HEK293 (cell line): Measurements from ENCODE around the gene TMEM145.

Experiments
- CTCF ChIA-PET: fragments of 350-600 bp; formaldehyde crosslinking; extraction: SDS; loops from one replicate; lab custom pipeline; 2021; ENCODE audit warnings: antibody characterized with exemption; lab: Yijun Ruan, JAX
- POLR2A ChIA-PET: fragments of 300-600 bp; formaldehyde crosslinking; extraction: SDS; loops from one replicate; lab custom pipeline; 2020; ENCODE audit warnings: antibody characterized with exemption, inconsistent platforms; lab: Yijun Ruan, JAX
- H3K27ac ChIP-seq: fragments of 200-500 bp; sonication (Bioruptor generic); 2 replicates; pipeline ENCODE4 v1.5.1; 2014; ENCODE audit warnings: low read depth, low read length, control low read depth, inconsistent platforms; ENCODE audit errors: extremely low read depth
- H3K36me3 ChIP-seq, 2 experiments: fragments of 200-500 bp in 1 of 2; sonication (Bioruptor generic) in 1 of 2; 1 replicate in 1 of 2; 2 replicates in 1 of 2; pipeline ENCODE4 v1.5.1; 2014 to 2017; ENCODE audit warnings: inconsistent platforms in 2 of 2, low read length in 2 of 2; ENCODE audit not compliant: control insufficient read depth in 2 of 2, insufficient read depth in 1 of 2
- H3K4me1 ChIP-seq: fragments of 200-500 bp; sonication (Bioruptor generic); 2 replicates; pipeline ENCODE4 v1.5.1; 2014; ENCODE audit warnings: mild to moderate bottlenecking, low read length, inconsistent platforms; ENCODE audit not compliant: control insufficient read depth, insufficient read depth
- H3K4me3 ChIP-seq: 2 replicates; pipeline ENCODE4 v1.5.1; 2011; ENCODE audit warnings: low read depth, mild to moderate bottlenecking, control low read depth, low read length, moderate library complexity
- H3K9me3 ChIP-seq: fragments of 200-500 bp; sonication (Bioruptor generic); 2 replicates; pipeline ENCODE4 v1.5.1; 2014; ENCODE audit warnings: low read depth, low read length, inconsistent platforms; ENCODE audit not compliant: control insufficient read depth, insufficient read depth
- GLIS2 ChIP-seq: fragments of 450-650 bp; formaldehyde crosslinking; IDR thresholded peaks from 2 replicates; pipeline ENCODE4 v1.5.1; 2016; ENCODE audit warnings: missing biosample characterization, missing genetic modification characterization
- HOXD13 ChIP-seq: sonication (generic); formaldehyde crosslinking; IDR thresholded peaks from 2 replicates; pipeline ENCODE4 v1.8.0; 2022; ENCODE audit warnings: missing genetic modification reagents, borderline replicate concordance
- OVOL3 ChIP-seq: fragments of 450-650 bp; formaldehyde crosslinking; IDR thresholded peaks from 2 replicates; pipeline ENCODE4 v1.5.1; 2016; ENCODE audit warnings: missing biosample characterization, missing genetic modification characterization
- SCRT2 ChIP-seq: fragments of 450-650 bp; formaldehyde crosslinking; IDR thresholded peaks from 2 replicates; pipeline ENCODE4 v1.5.1; 2016; ENCODE audit warnings: missing biosample characterization, missing genetic modification characterization
- ZBTB17 ChIP-seq: fragments of 450-650 bp; formaldehyde crosslinking; IDR thresholded peaks from 2 replicates; pipeline ENCODE4 v1.5.1; 2016; ENCODE audit warnings: missing biosample characterization, missing genetic modification characterization
- ZNF292 ChIP-seq: fragments of 450-650 bp; formaldehyde crosslinking; IDR thresholded peaks from 2 replicates; pipeline ENCODE4 v1.5.1; 2016; ENCODE audit warnings: low read depth, missing biosample characterization, missing genetic modification characterization, borderline replicate concordance
- ZNF350 ChIP-seq: fragments of 450-650 bp; formaldehyde crosslinking; IDR thresholded peaks from 2 replicates; pipeline ENCODE4 v1.5.0; 2017; ENCODE audit warnings: missing biosample characterization, mild to moderate bottlenecking, missing genetic modification characterization
- ZNF366 ChIP-seq: fragments of 450-650 bp; formaldehyde crosslinking; conservative IDR thresholded peaks from 2 replicates; pipeline ENCODE4 v1.5.1; 2016; ENCODE audit warnings: missing biosample characterization, missing genetic modification characterization
- ZNF544 ChIP-seq: fragments of 450-650 bp; formaldehyde crosslinking; IDR thresholded peaks from 2 replicates; pipeline ENCODE4 v1.5.0; 2017; ENCODE audit warnings: missing biosample characterization, missing genetic modification characterization
- ZNF585B ChIP-seq: fragments of 450-650 bp; formaldehyde crosslinking; IDR thresholded peaks from 2 replicates; pipeline ENCODE4 v1.5.1; 2016; ENCODE audit warnings: missing biosample characterization, missing genetic modification characterization
- ZNF776 ChIP-seq: fragments of 450-650 bp; formaldehyde crosslinking; IDR thresholded peaks from 2 replicates; pipeline ENCODE4 v1.5.0; 2017; ENCODE audit warnings: missing biosample characterization, missing genetic modification characterization, borderline replicate concordance
- TF ChIP-seq, protein P1 (sequence below): fragments of 450-650 bp; formaldehyde crosslinking; IDR thresholded peaks from 2 replicates; pipeline ENCODE4 v1.5.1; 2016; ENCODE audit warnings: missing biosample characterization, missing genetic modification characterization
- TF ChIP-seq, protein P2 (sequence below): fragments of 450-650 bp; formaldehyde crosslinking; conservative IDR thresholded peaks from 2 replicates; pipeline ENCODE4 v1.5.1; 2016; ENCODE audit warnings: low read depth, missing biosample characterization, missing genetic modification characterization
- TF ChIP-seq, protein P3 (sequence below): fragments of 450-650 bp; formaldehyde crosslinking; IDR thresholded peaks from 2 replicates; pipeline ENCODE4 v1.5.1; 2016; ENCODE audit warnings: missing biosample characterization, missing genetic modification characterization
- TF ChIP-seq, protein P4 (sequence below): fragments of 450-650 bp; formaldehyde crosslinking; IDR thresholded peaks from 2 replicates; pipeline ENCODE4 v1.5.1; 2016; ENCODE audit warnings: missing biosample characterization, missing genetic modification characterization
- TF ChIP-seq, protein P5 (sequence below): fragments of 450-650 bp; formaldehyde crosslinking; IDR thresholded peaks from 2 replicates; pipeline ENCODE4 v1.5.1; 2017; ENCODE audit warnings: missing biosample characterization, missing genetic modification characterization
- TF ChIP-seq, protein P6 (sequence below): fragments of 450-650 bp; formaldehyde crosslinking; IDR thresholded peaks from 2 replicates; pipeline ENCODE4 v1.5.1; 2017; ENCODE audit warnings: missing biosample characterization, missing genetic modification characterization

Gene TMEM145

DNA sequence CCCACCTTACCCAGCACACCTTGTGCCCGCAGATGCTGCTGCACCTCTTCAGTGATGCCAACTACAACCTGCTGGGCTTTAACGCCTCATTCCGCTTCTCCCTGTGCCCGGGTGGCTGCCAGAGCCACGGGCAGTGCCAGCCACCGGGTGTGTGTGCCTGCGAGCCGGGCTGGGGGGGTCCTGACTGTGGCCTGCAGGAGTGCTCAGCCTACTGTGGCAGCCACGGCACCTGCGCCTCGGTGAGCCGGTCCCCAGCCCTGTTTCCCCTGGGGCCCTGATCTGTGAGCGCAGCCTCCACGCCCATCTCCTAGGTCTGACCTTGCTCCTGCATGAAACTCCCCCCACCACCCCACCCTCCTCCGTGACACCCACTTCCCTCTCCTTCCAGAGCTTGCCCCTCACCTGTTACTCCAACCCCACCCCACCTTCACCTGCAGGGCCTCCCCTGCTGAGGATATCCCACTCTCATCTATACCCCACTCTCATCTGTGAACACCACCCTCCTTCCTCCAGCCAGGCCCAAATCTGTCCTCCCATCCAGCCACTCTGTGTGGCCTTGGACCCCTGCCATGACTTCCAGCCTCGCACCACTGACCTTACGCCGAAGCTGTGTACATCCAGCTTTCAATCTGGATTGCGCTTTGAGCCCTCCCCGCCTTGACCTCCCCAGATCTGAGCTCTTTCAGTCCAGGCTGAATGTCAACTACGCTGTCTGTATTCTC is 21.0 kb downstream of the TMEM145 start:
- Histone ChIP-seq H3K9me3 (no peaks in the 10 kb centered on the region), H3K4me1 (peaks cover 15% of the 10 kb centered on the region), H3K4me3 (no peak overlapping the region), H3K36me3 (peaks cover 38 to 45% of the 10 kb centered on the region in 2 experiments), H3K27ac (peak overlapping the region; percentile 37; the same call in 1 of the 2 replicates)
- ChIA-PET POLR2A (interaction anchor here (1.1 kb wide), 1 partner anchor 63 kb away, joined by 5 read pairs; no protein-coding TSS in a partner anchor), CTCF (interaction anchor here (0.5 kb wide), 1 partner anchor 90 kb away, joined by 3 read pairs; no protein-coding TSS in a partner anchor)
- TF ChIP-seq, protein P1, sequence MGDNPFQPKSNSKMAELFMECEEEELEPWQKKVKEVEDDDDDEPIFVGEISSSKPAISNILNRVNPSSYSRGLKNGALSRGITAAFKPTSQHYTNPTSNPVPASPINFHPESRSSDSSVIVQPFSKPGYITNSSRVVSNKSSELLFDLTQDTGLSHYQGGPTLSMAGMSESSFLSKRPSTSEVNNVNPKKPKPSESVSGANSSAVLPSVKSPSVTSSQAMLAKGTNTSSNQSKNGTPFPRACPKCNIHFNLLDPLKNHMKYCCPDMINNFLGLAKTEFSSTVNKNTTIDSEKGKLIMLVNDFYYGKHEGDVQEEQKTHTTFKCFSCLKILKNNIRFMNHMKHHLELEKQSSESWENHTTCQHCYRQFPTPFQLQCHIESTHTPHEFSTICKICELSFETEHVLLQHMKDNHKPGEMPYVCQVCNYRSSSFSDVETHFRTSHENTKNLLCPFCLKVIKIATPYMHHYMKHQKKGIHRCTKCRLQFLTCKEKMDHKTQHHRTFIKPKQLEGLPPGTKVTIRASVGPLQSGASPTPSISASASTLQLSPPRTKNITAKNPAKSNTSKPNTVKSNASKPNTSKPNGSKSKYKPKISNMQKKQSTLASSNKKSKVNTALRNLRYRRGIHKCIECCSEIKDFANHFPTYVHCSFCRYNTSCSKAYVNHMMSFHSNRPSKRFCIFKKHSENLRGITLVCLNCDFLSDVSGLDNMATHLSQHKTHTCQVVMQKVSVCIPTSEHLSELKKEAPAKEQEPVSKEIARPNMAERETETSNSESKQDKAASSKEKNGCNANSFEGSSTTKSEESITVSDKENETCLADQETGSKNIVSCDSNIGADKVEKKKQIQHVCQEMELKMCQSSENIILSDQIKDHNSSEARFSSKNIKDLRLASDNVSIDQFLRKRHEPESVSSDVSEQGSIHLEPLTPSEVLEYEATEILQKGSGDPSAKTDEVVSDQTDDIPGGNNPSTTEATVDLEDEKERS (tag by site-specific recombination) = no peak
- TF ChIP-seq ZBTB17 (tag by site-specific recombination) (0 out of 2 replicates have a peak, but pooled peaks have one; percentile 11), ZNF585B (tag by site-specific recombination) (no peak), SCRT2 (peak; percentile 61), GLIS2 (tag by site-specific recombination) (0 out of 2 replicates have a peak, but pooled peaks have one; percentile 14), ZNF292 (tag by site-specific recombination) (no peak)
- TF ChIP-seq, protein P2, sequence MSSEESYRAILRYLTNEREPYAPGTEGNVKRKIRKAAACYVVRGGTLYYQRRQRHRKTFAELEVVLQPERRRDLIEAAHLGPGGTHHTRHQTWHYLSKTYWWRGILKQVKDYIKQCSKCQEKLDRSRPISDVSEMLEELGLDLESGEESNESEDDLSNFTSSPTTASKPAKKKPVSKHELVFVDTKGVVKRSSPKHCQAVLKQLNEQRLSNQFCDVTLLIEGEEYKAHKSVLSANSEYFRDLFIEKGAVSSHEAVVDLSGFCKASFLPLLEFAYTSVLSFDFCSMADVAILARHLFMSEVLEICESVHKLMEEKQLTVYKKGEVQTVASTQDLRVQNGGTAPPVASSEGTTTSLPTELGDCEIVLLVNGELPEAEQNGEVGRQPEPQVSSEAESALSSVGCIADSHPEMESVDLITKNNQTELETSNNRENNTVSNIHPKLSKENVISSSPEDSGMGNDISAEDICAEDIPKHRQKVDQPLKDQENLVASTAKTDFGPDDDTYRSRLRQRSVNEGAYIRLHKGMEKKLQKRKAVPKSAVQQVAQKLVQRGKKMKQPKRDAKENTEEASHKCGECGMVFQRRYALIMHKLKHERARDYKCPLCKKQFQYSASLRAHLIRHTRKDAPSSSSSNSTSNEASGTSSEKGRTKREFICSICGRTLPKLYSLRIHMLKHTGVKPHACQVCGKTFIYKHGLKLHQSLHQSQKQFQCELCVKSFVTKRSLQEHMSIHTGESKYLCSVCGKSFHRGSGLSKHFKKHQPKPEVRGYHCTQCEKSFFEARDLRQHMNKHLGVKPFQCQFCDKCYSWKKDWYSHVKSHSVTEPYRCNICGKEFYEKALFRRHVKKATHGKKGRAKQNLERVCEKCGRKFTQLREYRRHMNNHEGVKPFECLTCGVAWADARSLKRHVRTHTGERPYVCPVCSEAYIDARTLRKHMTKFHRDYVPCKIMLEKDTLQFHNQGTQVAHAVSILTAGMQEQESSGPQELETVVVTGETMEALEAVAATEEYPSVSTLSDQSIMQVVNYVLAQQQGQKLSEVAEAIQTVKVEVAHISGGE (tag by site-specific recombination) = 0 out of 2 replicates have a peak, but pooled peaks have one; percentile 42
- TF ChIP-seq, protein P3, sequence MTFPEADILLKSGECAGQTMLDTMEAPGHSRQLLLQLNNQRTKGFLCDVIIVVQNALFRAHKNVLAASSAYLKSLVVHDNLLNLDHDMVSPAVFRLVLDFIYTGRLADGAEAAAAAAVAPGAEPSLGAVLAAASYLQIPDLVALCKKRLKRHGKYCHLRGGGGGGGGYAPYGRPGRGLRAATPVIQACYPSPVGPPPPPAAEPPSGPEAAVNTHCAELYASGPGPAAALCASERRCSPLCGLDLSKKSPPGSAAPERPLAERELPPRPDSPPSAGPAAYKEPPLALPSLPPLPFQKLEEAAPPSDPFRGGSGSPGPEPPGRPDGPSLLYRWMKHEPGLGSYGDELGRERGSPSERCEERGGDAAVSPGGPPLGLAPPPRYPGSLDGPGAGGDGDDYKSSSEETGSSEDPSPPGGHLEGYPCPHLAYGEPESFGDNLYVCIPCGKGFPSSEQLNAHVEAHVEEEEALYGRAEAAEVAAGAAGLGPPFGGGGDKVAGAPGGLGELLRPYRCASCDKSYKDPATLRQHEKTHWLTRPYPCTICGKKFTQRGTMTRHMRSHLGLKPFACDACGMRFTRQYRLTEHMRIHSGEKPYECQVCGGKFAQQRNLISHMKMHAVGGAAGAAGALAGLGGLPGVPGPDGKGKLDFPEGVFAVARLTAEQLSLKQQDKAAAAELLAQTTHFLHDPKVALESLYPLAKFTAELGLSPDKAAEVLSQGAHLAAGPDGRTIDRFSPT (tag by site-specific recombination) = peak; percentile 52; the same call in 1 of the 2 replicates

DNA sequence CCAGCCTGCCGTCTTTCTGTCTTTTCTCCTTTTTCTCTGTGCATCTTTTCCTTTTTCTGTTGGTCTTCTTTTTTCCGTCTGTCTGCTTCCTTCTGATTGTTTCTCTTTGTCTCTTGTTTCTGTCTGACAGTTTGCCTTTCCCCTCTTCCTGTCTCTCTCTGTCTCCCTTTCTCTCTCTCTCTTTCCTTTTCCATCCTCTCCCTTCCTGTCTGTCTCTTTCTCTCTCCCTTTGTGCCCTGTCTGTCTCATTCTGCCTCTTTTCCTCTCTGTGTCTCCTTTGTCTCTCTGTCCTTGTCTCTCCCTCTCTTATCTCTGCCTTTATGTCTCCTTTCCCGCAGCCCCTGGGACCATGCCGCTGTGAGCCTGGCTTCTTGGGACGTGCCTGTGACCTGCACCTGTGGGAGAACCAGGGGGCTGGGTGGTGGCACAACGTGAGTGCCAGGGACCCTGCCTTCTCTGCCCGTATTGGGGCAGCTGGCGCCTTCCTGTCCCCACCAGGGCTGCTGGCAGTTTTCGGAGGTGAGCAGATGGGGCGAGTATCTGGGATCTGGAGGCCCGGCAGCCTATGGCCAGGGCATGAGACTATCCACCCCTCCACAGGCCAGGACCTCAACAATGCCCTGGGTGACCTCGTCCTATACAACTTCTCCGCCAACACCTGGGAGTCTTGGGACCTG is 21.7 kb downstream of the TMEM145 start:
- CTCF ChIA-PET = interaction anchor here (0.5 kb wide), 1 partner anchor 91 kb away, joined by 3 read pairs; no protein-coding TSS in a partner anchor
- Histone ChIP-seq H3K4me3 (no peak overlapping the region), H3K36me3 (peaks cover 45 to 49% of the 10 kb centered on the region in 2 experiments), H3K27ac (peak overlapping the region; percentile 37; the same call in 1 of the 2 replicates), H3K9me3 (no peaks in the 10 kb centered on the region), H3K4me1 (peaks cover 8% of the 10 kb centered on the region)
- POLR2A ChIA-PET = no interaction called here
- TF ChIP-seq ZNF366 (tag by site-specific recombination) (peak; percentile 86), OVOL3 (no peak), GLIS2 (tag by site-specific recombination) (no peak), ZNF544 (tag by site-specific recombination) (no peak), HOXD13 (CRISPR knock-in tag) (no peak), ZNF776 (no peak), ZNF350 (tag by site-specific recombination) (no peak)
- TF ChIP-seq, protein P4, sequence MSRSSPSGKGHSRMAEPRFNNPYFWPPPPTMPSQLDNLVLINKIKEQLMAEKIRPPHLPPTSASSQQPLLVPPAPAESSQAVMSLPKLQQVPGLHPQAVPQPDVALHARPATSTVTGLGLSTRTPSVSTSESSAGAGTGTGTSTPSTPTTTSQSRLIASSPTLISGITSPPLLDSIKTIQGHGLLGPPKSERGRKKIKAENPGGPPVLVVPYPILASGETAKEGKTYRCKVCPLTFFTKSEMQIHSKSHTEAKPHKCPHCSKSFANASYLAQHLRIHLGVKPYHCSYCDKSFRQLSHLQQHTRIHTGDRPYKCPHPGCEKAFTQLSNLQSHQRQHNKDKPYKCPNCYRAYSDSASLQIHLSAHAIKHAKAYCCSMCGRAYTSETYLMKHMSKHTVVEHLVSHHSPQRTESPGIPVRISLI = no peak
- TF ChIP-seq, protein P5, sequence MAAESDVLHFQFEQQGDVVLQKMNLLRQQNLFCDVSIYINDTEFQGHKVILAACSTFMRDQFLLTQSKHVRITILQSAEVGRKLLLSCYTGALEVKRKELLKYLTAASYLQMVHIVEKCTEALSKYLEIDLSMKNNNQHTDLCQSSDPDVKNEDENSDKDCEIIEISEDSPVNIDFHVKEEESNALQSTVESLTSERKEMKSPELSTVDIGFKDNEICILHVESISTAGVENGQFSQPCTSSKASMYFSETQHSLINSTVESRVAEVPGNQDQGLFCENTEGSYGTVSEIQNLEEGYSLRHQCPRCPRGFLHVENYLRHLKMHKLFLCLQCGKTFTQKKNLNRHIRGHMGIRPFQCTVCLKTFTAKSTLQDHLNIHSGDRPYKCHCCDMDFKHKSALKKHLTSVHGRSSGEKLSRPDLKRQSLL (tag by site-specific recombination) = no peak
- TF ChIP-seq, protein P6, sequence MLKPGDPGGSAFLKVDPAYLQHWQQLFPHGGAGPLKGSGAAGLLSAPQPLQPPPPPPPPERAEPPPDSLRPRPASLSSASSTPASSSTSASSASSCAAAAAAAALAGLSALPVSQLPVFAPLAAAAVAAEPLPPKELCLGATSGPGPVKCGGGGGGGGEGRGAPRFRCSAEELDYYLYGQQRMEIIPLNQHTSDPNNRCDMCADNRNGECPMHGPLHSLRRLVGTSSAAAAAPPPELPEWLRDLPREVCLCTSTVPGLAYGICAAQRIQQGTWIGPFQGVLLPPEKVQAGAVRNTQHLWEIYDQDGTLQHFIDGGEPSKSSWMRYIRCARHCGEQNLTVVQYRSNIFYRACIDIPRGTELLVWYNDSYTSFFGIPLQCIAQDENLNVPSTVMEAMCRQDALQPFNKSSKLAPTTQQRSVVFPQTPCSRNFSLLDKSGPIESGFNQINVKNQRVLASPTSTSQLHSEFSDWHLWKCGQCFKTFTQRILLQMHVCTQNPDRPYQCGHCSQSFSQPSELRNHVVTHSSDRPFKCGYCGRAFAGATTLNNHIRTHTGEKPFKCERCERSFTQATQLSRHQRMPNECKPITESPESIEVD (tag by site-specific recombination) = no peak
